HUES64 (cell line): Measurements from ENCODE around the gene DENND1C.
A peak's percentile ranks its signal among the peaks of the same experiment; 100 is the strongest.

Experiments
- H3K27ac ChIP-seq: 2 replicates; pipeline ENCODE4 v1.7.0; 2013; ENCODE audit warnings: low read depth, low read length, inconsistent platforms
- H3K27me3 ChIP-seq: 2 replicates; pipeline ENCODE4 v1.6.1; 2013; ENCODE audit warnings: mild to moderate bottlenecking, low read length; ENCODE audit not compliant: insufficient read depth
- H3K36me3 ChIP-seq: 2 replicates; pipeline ENCODE4 v1.6.1; 2013; ENCODE audit warnings: mild to moderate bottlenecking, low read length; ENCODE audit not compliant: insufficient read depth
- H3K4me1 ChIP-seq: 2 replicates; pipeline ENCODE4 v1.6.1; 2013; ENCODE audit warnings: mild to moderate bottlenecking, low read length, moderate library complexity; ENCODE audit not compliant: insufficient read depth
- H3K4me3 ChIP-seq: 2 replicates; pipeline ENCODE4 v1.5.1; 2013; ENCODE audit warnings: mild to moderate bottlenecking, low read length, moderate library complexity
- H3K9ac ChIP-seq: 2 replicates; pipeline ENCODE4 v1.6.1; 2013; ENCODE audit warnings: mild to moderate bottlenecking, low read depth, low read length
- H3K9me3 ChIP-seq: 2 replicates; pipeline ENCODE4 v1.6.1; 2013; ENCODE audit warnings: low read depth, low read length; ENCODE audit not compliant: insufficient read depth
- WGBS: fragments of 150-250, 120-280 bp; methylation state at CpG from one replicate; pipeline ENCODE4 v1.1.7; 2013; ENCODE audit warnings: missing lambda C conversion rate; 5-methylcytosine and 5-hydroxymethylcytosine counted together

Gene DENND1C

DNA sequence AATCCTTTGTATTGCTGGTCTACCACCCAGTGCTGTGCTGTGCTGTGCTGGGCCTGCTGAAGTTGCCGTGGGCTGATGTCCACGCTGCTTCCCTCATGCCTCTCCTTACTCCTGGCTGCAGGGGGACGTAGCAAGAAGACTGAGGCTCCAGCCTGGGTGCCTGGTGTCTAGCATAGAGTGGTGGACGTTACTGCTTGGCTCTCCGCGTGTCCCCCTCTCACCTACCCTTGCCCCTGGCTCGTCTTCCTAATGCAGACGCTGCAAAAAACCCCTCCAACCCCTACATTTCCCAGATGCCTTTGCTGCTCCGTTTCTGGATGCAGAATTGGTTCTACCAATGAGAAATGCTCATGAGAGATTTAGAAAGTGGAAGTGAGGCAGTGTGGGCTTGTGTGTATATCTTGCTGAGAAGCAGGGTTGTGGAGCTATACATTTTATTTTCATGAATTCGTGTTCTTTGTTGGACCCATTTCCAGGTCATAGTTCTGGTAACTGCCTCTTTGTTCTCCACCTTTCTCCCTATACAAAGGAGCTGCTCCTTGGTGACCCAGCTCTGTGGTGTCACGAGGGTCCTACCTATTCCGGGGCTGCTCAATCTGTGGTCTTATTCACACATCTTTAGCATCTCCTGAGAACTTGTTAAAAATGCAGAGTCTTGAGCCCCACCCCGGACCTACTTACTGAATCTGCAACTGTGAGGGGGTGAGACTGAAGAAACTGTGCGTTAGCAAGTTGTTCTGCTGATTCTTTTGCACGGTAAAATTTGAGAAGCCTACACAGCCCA lies 7.9 kb upstream of the DENND1C start:
- no peaks in the 10 kb centered on the region for H3K27me3 ChIP-seq
- no peaks in the 10 kb centered on the region for H3K36me3 ChIP-seq
- H3K9me3 ChIP-seq = no peaks in the 10 kb centered on the region
- no peak overlapping the region for H3K4me3 ChIP-seq
- H3K27ac ChIP-seq = no peak overlapping the region
- H3K4me1 ChIP-seq = no peaks in the 10 kb centered on the region
- WGBS = 67% methylated on average over 15 of the region's 15 CpGs
- H3K9ac ChIP-seq = no peak overlapping the region

DNA sequence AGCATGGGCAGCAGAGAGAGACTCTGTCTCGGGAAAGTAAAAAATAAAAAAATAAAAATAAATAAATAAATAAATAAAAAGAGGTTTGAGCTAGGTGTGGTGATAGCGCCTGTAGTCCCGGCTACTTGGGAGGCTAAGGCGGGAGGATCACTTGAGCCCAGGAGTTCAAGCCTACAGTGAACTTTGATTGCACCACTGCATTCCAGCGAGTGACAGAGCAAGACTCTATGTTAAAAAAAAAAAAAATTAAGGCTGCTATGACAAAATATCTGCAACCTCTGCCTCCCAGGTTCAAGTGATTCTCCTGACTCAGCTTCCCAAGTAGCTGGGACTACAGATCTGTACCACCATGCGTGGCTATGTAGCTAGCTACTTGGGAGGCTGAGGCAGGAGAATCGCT lies 3.2 kb upstream of the DENND1C start:
- 91% methylated on average over 6 of the region's 7 CpGs for WGBS

DNA sequence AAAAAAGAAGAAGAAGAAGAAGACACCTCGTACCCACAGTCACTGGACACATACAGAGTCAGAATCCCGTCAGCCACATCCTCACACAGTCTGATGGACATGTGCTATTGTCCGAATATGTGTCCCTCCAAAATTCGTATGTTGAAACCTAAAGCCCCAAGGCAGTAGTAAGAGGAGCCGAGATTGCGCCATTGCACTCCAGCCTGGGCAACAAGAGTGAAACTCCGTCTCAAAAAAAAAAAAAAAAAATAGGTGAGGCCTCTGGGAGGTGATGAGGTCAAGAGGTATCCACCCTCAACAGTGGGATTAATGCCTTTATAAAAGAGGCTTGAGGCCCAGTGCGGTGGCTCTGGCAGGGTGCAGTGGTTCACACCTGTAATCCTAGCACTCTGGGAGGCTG lies 2.6 kb upstream of the DENND1C start:
- H3K9ac ChIP-seq = no peak overlapping the region
- no peak overlapping the region for H3K27ac ChIP-seq
- no peak overlapping the region for H3K4me3 ChIP-seq
- H3K36me3 ChIP-seq = no peaks in the 10 kb centered on the region
- H3K4me1 ChIP-seq = no peaks in the 10 kb centered on the region
- H3K9me3 ChIP-seq = no peaks in the 10 kb centered on the region
- H3K27me3 ChIP-seq = no peaks in the 10 kb centered on the region
- 94% methylated on average over 8 of the region's 8 CpGs for WGBS

More for the DNA sequence above, 3.2 kb upstream of the DENND1C start:
- no peak overlapping the region for H3K4me3 ChIP-seq
- H3K36me3 ChIP-seq = no peaks in the 10 kb centered on the region
- H3K9ac ChIP-seq = no peak overlapping the region
- H3K27ac ChIP-seq = no peak overlapping the region
- no peaks in the 10 kb centered on the region for H3K9me3 ChIP-seq
- no peaks in the 10 kb centered on the region for H3K27me3 ChIP-seq
- H3K4me1 ChIP-seq = no peaks in the 10 kb centered on the region

DNA sequence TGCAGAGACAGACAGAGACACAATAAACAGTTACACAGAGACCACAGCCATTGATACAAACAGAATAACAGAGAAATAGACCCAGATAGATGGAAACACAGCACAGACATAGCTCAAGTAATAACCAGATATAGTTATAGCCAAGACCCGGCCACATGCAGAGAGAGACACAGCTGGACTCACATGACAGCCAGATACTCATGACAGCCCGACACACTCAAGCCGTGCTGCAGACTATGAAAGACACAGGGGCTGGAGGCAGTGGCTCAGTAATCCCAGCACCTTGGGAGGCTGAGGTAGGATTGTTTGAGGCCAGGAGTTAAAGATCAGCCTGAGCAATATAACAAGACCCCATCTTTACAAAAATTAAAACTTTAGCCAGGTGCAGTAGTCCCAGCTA lies 1.6 kb upstream of the DENND1C start:
- 86% methylated on average over 3 of the region's 3 CpGs for WGBS
- H3K4me3 ChIP-seq = no peak overlapping the region
- no peak overlapping the region for H3K9ac ChIP-seq
- no peaks in the 10 kb centered on the region for H3K36me3 ChIP-seq
- no peak overlapping the region for H3K27ac ChIP-seq
- no peaks in the 10 kb centered on the region for H3K27me3 ChIP-seq
- H3K9me3 ChIP-seq = no peaks in the 10 kb centered on the region
- no peaks in the 10 kb centered on the region for H3K4me1 ChIP-seq

DNA sequence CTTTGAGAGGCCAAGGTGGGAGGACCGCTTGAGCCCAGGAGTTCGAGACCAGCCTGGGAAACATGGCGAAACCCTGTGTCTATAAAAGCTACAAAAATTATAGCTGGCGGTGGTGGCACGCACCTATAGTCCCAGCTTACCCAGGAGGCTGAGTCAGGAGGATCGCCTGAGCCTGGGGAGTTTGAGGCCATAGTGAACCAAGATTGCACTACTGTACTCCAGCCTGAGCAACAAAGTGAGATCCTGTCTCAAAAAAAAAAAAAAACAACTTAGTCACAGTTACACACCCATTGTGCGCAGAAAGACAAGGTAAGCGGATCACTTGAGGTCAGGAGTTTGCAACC lies 728 bp upstream of the DENND1C start:
- 95% methylated on average over 8 of the region's 8 CpGs for WGBS
- no peaks in the 10 kb centered on the region for H3K4me1 ChIP-seq
- H3K9ac ChIP-seq = no peak overlapping the region
- no peaks in the 10 kb centered on the region for H3K27me3 ChIP-seq
- H3K27ac ChIP-seq = no peak overlapping the region
- no peak overlapping the region for H3K4me3 ChIP-seq
- H3K9me3 ChIP-seq = no peaks in the 10 kb centered on the region
- H3K36me3 ChIP-seq = no peaks in the 10 kb centered on the region

DNA sequence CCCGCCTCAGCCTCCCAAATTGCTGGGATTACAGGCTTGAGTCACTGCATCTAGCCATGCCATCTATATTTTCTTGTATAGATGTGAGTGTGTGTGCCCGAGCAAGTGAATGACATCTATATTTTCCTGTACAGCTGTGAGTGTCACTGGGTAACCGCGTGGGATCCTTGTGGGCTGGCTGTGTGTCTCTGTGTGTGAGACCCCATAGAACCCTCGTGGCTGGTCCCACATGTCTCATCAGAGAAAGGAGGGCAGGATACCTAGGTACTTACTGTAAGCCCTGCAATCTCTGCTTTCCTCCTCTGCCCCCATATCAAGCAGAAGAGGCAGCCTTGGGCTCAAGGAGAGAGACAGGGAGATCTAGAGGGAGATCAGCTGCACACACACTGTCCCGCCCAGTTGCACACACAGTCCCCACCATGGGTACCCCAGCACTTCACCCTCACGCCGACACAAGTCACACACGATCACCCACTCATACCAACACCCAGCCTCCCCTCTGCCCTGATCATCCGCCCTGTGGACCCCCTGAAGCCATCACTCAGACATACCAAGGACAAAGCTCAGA lies 655 bp downstream of the DENND1C start:
- Histone ChIP-seq H3K27me3 (peaks cover 6% of the 10 kb centered on the region; the same call in 1 of the 2 replicates), H3K4me3 (no peak overlapping the region), H3K9ac (no peak overlapping the region), H3K36me3 (no peaks in the 10 kb centered on the region), H3K27ac (no peak overlapping the region), H3K4me1 (no peaks in the 10 kb centered on the region), H3K9me3 (no peaks in the 10 kb centered on the region)
- 88% methylated on average over 10 of the region's 10 CpGs for WGBS

DNA sequence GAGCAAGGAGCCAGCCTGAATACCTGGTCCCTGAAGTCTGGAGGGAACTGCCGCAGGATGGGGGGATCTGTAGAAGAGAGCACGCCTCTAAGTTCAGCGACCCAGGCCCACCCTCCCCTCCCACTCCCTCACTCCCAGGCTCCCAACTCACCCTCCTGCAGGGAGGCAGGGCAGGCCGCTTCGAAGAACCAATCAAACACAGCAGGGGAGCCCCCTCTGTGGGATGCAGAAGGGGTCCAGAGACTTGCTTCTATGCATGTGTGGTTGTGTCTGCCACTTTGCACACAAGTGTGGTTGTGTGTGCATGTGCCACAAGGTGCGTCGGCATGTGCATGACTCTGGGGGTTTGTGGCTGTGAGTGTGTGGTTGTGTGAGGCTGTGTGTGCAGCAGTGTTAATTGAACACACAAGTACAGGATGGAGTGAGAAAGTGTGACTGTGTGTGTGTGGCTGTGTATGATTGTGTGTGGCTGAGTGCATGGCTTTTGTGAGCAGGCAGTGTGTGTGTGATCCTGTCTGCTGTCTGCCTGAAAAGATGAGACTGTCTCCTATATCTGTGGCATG lies 1.7 kb downstream of the DENND1C start:
- Histone ChIP-seq H3K36me3 (no peaks in the 10 kb centered on the region), H3K4me1 (no peaks in the 10 kb centered on the region), H3K9me3 (no peaks in the 10 kb centered on the region), H3K4me3 (no peak overlapping the region), H3K27me3 (peaks cover 16% of the 10 kb centered on the region), H3K27ac (no peak overlapping the region), H3K9ac (no peak overlapping the region)
- 56% methylated on average over 7 of the region's 7 CpGs for WGBS

DNA sequence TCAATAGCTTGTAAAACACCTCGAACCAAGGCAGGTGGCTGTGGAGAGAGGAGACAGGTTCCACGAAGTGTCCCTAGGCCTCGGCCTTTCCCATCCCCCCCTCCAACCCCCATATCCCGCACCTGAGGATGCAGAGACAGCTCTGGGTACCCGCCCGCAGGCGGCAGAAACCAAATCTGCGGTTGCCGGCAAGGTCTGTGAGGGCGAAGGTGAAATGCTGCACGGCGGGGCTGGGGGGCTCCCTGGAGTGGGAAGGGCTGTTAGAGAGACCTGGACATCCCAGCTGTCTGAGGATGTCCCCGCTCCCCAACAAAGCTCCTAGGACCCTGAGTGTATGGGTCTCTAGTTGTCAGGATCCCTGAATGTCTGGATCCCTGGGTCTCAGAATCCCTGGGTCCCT lies 2.8 kb downstream of the DENND1C start:
- 92% methylated on average over 12 of the region's 13 CpGs for WGBS
- H3K9ac ChIP-seq = no peak overlapping the region; the same call in 1 of the 2 replicates
- no peak overlapping the region for H3K27ac ChIP-seq
- peaks cover 26% of the 10 kb centered on the region for H3K27me3 ChIP-seq
- no peaks in the 10 kb centered on the region for H3K9me3 ChIP-seq
- no peaks in the 10 kb centered on the region for H3K36me3 ChIP-seq
- no peaks in the 10 kb centered on the region for H3K4me1 ChIP-seq
- H3K4me3 ChIP-seq = no peak overlapping the region

DNA sequence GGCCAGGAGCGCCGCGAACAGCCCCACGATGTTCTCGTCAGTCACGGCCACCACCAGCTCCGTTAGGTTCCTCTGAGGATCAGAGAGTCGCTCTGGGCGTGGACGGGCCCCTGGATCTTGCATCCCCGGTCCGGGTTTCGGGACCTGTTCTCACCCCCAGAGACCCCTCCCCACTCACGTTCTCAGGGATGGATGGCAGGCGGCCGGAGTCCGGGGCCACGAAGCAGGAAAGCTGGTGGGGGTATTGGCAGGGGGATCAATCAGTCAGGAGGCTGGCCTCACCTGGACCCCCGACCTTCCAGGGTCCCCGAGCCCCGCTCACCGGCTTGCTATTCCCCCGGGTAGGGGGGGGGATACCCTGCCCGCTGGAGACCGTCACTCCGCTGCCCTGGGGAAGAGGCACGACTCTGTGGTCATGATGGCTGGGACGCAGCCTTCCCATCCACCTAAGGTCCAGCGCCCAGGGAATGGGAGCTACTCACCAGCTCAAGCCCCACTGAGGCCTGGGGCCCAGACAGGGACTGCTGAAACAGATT lies 4.6 kb downstream of the DENND1C start:
- no peaks in the 10 kb centered on the region for H3K9me3 ChIP-seq
- WGBS = 23% methylated on average over 28 of the region's 29 CpGs
- H3K36me3 ChIP-seq = no peaks in the 10 kb centered on the region
- peak overlapping the region; percentile 59 for H3K4me3 ChIP-seq
- H3K27me3 ChIP-seq = peaks cover 26% of the 10 kb centered on the region
- no peak overlapping the region for H3K27ac ChIP-seq
- H3K9ac ChIP-seq = no peak overlapping the region
- no peaks in the 10 kb centered on the region for H3K4me1 ChIP-seq

DNA sequence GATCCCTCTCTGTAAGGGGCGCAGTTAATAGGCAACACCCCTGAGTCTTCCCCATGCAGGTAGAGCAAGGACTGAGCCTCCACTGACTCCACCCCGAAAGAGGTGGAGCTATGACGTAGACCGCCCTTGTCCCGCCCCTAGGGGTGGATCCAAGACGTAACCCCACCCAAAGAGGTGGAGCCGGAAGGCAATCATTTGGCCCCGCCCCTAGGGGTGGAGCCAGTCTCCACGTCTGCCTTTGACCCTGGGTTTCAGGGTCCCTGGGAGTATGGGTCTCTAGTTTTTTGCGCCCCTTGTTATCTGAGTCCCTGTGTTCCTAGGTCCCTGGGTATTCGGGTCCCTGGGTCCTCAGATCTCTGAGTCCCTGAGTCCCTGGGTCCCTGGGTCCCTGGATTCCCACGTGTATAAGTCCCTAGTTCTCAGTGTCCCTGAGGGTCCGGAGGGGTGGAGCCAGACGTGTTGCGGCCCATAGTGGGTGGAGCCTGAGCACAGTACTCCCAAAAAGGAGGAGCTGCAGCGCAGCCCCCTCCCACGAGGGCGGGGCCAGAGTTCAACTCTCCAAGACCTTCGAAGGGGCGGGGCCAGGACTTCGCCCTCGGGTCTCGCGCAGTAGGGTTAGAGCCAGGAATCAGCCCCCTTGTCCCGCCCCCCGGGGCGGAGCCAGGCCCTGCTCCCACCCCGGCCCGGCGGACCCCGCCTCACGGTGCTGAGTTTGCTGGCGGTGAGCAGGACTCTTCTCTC lies 5.3 kb downstream of the DENND1C start:
- H3K27ac ChIP-seq = no peak overlapping the region
- no peak overlapping the region for H3K9ac ChIP-seq
- no peaks in the 10 kb centered on the region for H3K36me3 ChIP-seq
- 3% methylated on average over 33 of the region's 33 CpGs for WGBS
- no peaks in the 10 kb centered on the region for H3K9me3 ChIP-seq
- H3K4me1 ChIP-seq = no peaks in the 10 kb centered on the region
- peaks cover 26% of the 10 kb centered on the region for H3K27me3 ChIP-seq
- H3K4me3 ChIP-seq = peak overlapping the region; percentile 59
